Gastrocnemius medialis (tissue), 4 donors: ENCODE data around the gene FBXL17.

ENCODE experiments used
- POLR2A ChIP-seq, 2 donors: fragments of 450-650 bp; IDR thresholded peaks; one replicate each; pipeline ENCODE4 v1.6.1; 2017; ENCODE audit warnings: antibody characterized with exemption in 2 of 2, mild to moderate bottlenecking in 2 of 2, moderate library complexity in 2 of 2
- TF ChIP-seq, protein P1 (sequence below), 5 experiments: fragments of 450-650 bp in 3 of 5; fragments of 200-600 bp in 2 of 5; sonication (generic) in 2 of 5; IDR thresholded peaks in 4 of 5; conservative IDR thresholded peaks in 1 of 5; 1 replicate in 4 of 5; 2 replicates in 1 of 5; pipeline ENCODE4 v1.5.1; 2016 to 2019; ENCODE audit warnings: antibody characterized with exemption in 5 of 5, mild to moderate bottlenecking in 3 of 5, moderate library complexity in 3 of 5

DNA sequence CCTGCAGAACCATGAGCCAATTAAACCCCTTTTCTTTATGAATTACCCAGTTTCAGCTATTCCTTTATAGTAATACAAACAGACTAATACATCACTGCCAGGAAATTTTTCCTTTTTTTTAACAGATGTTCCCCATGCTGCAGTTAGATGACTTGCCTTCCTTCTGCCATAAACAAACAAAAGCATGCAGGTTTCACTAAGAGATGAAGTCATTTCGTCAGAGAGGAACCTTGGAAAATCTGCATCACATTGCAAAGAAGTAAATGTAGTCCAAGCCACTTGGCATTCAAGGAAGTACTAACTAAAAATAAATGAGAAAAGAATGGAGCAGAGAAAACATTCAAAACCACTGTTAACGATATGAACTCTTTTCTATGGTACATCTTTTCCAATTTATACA is 517.1 kb downstream of the FBXL17 start:
- TF ChIP-seq, protein P1, sequence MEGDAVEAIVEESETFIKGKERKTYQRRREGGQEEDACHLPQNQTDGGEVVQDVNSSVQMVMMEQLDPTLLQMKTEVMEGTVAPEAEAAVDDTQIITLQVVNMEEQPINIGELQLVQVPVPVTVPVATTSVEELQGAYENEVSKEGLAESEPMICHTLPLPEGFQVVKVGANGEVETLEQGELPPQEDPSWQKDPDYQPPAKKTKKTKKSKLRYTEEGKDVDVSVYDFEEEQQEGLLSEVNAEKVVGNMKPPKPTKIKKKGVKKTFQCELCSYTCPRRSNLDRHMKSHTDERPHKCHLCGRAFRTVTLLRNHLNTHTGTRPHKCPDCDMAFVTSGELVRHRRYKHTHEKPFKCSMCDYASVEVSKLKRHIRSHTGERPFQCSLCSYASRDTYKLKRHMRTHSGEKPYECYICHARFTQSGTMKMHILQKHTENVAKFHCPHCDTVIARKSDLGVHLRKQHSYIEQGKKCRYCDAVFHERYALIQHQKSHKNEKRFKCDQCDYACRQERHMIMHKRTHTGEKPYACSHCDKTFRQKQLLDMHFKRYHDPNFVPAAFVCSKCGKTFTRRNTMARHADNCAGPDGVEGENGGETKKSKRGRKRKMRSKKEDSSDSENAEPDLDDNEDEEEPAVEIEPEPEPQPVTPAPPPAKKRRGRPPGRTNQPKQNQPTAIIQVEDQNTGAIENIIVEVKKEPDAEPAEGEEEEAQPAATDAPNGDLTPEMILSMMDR (IDR thresholded peaks at IDR 0.05 in 4 of 5, conservative IDR thresholded peaks at IDR 0.05 in 1 of 5) = no peak
- TF ChIP-seq POLR2A (IDR thresholded peaks at IDR 0.05) = no peak
